ENCODE results near the gene GALNS.

The GALNS gene

DNA sequence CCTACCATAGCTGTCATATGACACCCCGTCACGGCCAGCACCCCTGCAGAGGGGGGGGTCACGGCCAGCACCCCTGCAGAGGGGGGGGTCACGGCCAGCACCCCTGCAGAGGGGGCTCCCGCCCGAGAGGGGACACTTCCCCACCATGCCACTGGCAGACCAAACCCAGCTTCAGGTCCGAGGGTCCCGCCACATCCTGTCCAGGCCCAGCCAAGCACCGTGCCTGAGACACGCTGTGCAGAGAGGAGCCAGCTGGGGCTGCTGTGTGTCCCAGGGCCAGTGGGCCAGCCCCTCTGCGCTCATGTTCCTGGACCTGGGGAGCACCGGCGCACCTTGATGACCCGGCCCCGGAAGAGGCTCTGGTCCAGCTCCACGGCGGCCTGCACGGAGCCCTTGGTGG is 7.8 kb upstream of the GALNS start:
- Histone ChIP-seq H3K27ac (ENCODE audit: poor library complexity, severe bottlenecking) (no peak overlapping the region), H3K27me3 (ENCODE audit: insufficient read depth, poor library complexity, severe bottlenecking) (no peaks in the 10 kb centered on the region), H3K36me3 (ENCODE audit: low read depth) (peaks cover 13% of the 10 kb centered on the region), H3K4me1 (ENCODE audit: insufficient read depth, poor library complexity, severe bottlenecking) (no peaks in the 10 kb centered on the region), H3K9me3 (ENCODE audit: severe bottlenecking) (no peaks in the 10 kb centered on the region), H3K4me3 (ENCODE audit: severe bottlenecking) (no peak overlapping the region)
- DNase-seq (ENCODE audit: low spot score) (no peak), ATAC-seq (ENCODE audit: low read depth) (no peak)
- no peak for TF ChIP-seq CTCF (IDR thresholded peaks at IDR 0.05; ENCODE audit: poor library complexity, severe bottlenecking)

- H3K4me1 ChIP-seq (ENCODE audit: insufficient read depth, poor library complexity, severe bottlenecking) = no peaks in the 10 kb centered on the region
- H3K9me3 ChIP-seq (ENCODE audit: severe bottlenecking) = no peaks in the 10 kb centered on the region
- H3K27me3 ChIP-seq (ENCODE audit: insufficient read depth, poor library complexity, severe bottlenecking) = no peaks in the 10 kb centered on the region
- no peak overlapping the region for H3K4me3 ChIP-seq (ENCODE audit: severe bottlenecking)
- DNase-seq (ENCODE audit: low spot score) (no peak), ATAC-seq (ENCODE audit: low read depth) (no peak)
- H3K36me3 ChIP-seq (ENCODE audit: low read depth) = peaks cover 13% of the 10 kb centered on the region
- TF ChIP-seq CTCF (IDR thresholded peaks at IDR 0.05; ENCODE audit: poor library complexity, severe bottlenecking) = no peak
- H3K27ac ChIP-seq (ENCODE audit: poor library complexity, severe bottlenecking) = no peak overlapping the region
Observed at GRCh38 chr16:88864099-88864498, 7.4 kb upstream of the GALNS start.

GRCh38 chr16:88863426-88863825 is 6.7 kb upstream of the GALNS start:
- no peaks in the 10 kb centered on the region for H3K9me3 ChIP-seq (ENCODE audit: severe bottlenecking)
- H3K4me1 ChIP-seq (ENCODE audit: insufficient read depth, poor library complexity, severe bottlenecking) = no peaks in the 10 kb centered on the region
- no peak overlapping the region for H3K4me3 ChIP-seq (ENCODE audit: severe bottlenecking)
- DNase-seq (ENCODE audit: low spot score) = no peak
- no peak for ATAC-seq (ENCODE audit: low read depth)
- peaks cover 17% of the 10 kb centered on the region for H3K36me3 ChIP-seq (ENCODE audit: low read depth)
- no peak overlapping the region for H3K27ac ChIP-seq (ENCODE audit: poor library complexity, severe bottlenecking)
- TF ChIP-seq CTCF (IDR thresholded peaks at IDR 0.05; ENCODE audit: poor library complexity, severe bottlenecking) = no peak
- no peaks in the 10 kb centered on the region for H3K27me3 ChIP-seq (ENCODE audit: insufficient read depth, poor library complexity, severe bottlenecking)

DNA sequence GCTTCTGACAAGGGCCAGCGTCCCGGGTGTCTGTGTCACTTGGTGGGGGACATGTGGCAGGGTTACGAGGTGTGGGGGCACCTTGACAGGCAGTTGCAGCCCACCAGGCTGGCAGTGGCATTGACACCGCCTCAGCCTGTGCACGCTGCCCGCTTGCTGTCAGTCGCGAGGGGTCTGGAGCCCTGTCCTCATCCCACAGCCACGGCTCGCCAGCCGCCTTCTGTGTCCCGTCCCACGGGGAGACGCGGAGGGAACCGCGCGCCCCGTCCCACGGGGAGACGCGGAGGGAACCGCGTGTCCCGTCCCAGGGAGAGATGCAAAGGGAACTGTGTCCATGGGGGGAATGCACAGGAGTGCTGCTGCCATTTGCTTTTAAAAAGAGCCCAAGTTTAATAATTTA is 6.2 kb upstream of the GALNS start:
- no peaks in the 10 kb centered on the region for H3K4me1 ChIP-seq (ENCODE audit: insufficient read depth, poor library complexity, severe bottlenecking)
- TF ChIP-seq CTCF (IDR thresholded peaks at IDR 0.05; ENCODE audit: poor library complexity, severe bottlenecking) = no peak
- H3K27me3 ChIP-seq (ENCODE audit: insufficient read depth, poor library complexity, severe bottlenecking) = no peaks in the 10 kb centered on the region
- no peak overlapping the region for H3K4me3 ChIP-seq (ENCODE audit: severe bottlenecking)
- ATAC-seq (ENCODE audit: low read depth) (no peak), DNase-seq (ENCODE audit: low spot score) (no peak)
- H3K36me3 ChIP-seq (ENCODE audit: low read depth) = peaks cover 17% of the 10 kb centered on the region
- no peaks in the 10 kb centered on the region for H3K9me3 ChIP-seq (ENCODE audit: severe bottlenecking)
- H3K27ac ChIP-seq (ENCODE audit: poor library complexity, severe bottlenecking) = no peak overlapping the region

DNA sequence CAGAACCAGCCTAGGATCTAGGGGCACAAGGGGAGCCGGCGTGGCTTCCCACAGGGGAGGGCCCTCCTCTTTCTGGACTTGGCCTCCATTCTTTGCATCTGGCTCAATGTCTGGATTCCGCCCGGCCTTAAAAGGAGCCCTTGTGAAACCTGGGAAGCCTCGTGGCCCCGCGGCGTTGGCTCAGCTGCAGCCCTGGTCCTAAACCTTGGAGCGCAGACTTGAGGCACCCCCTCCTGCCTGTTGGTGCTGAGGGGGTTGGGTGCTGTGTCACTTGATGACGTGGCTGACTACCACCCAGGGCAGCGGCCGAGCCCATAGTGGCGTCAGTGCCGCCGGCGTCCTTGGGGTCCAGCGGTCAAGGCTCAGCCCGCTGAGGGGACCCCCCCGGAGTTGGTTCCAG is 4.6 kb upstream of the GALNS start:
- DNase-seq (ENCODE audit: low spot score) = no peak
- Histone ChIP-seq H3K4me1 (ENCODE audit: insufficient read depth, poor library complexity, severe bottlenecking) (no peaks in the 10 kb centered on the region), H3K36me3 (ENCODE audit: low read depth) (peaks cover 17% of the 10 kb centered on the region), H3K27ac (ENCODE audit: poor library complexity, severe bottlenecking) (no peak overlapping the region), H3K27me3 (ENCODE audit: insufficient read depth, poor library complexity, severe bottlenecking) (no peaks in the 10 kb centered on the region), H3K9me3 (ENCODE audit: severe bottlenecking) (no peaks in the 10 kb centered on the region), H3K4me3 (ENCODE audit: severe bottlenecking) (no peak overlapping the region)
- no peak for ATAC-seq (ENCODE audit: low read depth)
- TF ChIP-seq CTCF (IDR thresholded peaks at IDR 0.05; ENCODE audit: poor library complexity, severe bottlenecking) = no peak
